HG02610 (cell line): ENCODE results near the gene STXBP1.

Experiments used
- ATAC-seq: cut with Tn5 transposase; IDR thresholded peaks from one replicate; pipeline ENCODE4 v1.9.1; 2021; ENCODE audit warnings: mild to moderate bottlenecking, moderate library complexity; ENCODE audit not compliant: unreplicated experiment

The STXBP1 gene

GRCh38 chr9:127651697-127652610 lies 39.9 kb downstream of the STXBP1 start:
- ATAC-seq: no peak

GRCh38 chr9:127652733-127653132 lies 40.7 kb downstream of the STXBP1 start:
- no peak for ATAC-seq

- ATAC-seq: no peak
Measured at GRCh38 chr9:127654619-127655018, 42.5 kb downstream of the STXBP1 start.

- ATAC-seq: no peak
Measured at GRCh38 chr9:127658428-127658827, 46.4 kb downstream of the STXBP1 start.

GRCh38 chr9:127660886-127661741 lies 49.0 kb downstream of the STXBP1 start:
- ATAC-seq: no peak

GRCh38 chr9:127662617-127663016 lies 50.5 kb downstream of the STXBP1 start:
- no peak for ATAC-seq

GRCh38 chr9:127664324-127664677 lies 52.2 kb downstream of the STXBP1 start:
- no peak for ATAC-seq

GRCh38 chr9:127664678-127665507 lies 52.8 kb downstream of the STXBP1 start:
- ATAC-seq: no peak

GRCh38 chr9:127667127-127667844 lies 55.2 kb downstream of the STXBP1 start:
- ATAC-seq: no peak

GRCh38 chr9:127667906-127668305 lies 55.8 kb downstream of the STXBP1 start:
- ATAC-seq: no peak

- ATAC-seq: no peak
Measured at GRCh38 chr9:127673234-127673633, 61.2 kb downstream of the STXBP1 start.

GRCh38 chr9:127676638-127677037 lies 64.6 kb downstream of the STXBP1 start:
- no peak for ATAC-seq

GRCh38 chr9:127679506-127679905 lies 67.4 kb downstream of the STXBP1 start:
- no peak for ATAC-seq

- ATAC-seq: no peak
Measured at GRCh38 chr9:127680226-127680625, 68.1 kb downstream of the STXBP1 start.

- ATAC-seq: no peak
Measured at GRCh38 chr9:127680846-127681245, 68.8 kb downstream of the STXBP1 start.

GRCh38 chr9:127682351-127683136 lies 70.5 kb downstream of the STXBP1 start:
- no peak for ATAC-seq

GRCh38 chr9:127683723-127684122 lies 71.6 kb downstream of the STXBP1 start:
- ATAC-seq: no peak

- ATAC-seq: no peak
Measured at GRCh38 chr9:127684576-127684975, 72.5 kb downstream of the STXBP1 start.
